Thyroid gland (tissue), 4 donors: Measurements from ENCODE around the gene KIAA1549. TPM values are rescaled to one million over a fixed set of nuclear protein-coding genes. Genes with fewer than 3 reads are reported as not detected.

Experiments used
- DNase-seq, 2 donors: peaks; one replicate each; pipeline ENCODE4 v3.0.0-alpha.2; 2019
- H3K27ac ChIP-seq, 3 donors: fragments of 200-600 bp; sonication (generic); 1 replicate in 2 of 3; 2 replicates in 1 of 3; pipeline ENCODE4 v1.5.1; 2016 to 2019; ENCODE audit warnings: mild to moderate bottlenecking in 1 of 3, moderate library complexity in 1 of 3
- H3K27me3 ChIP-seq: fragments of 200-600 bp; sonication (generic); one replicate; pipeline ENCODE4 v1.5.1; 2019
- H3K36me3 ChIP-seq, 2 donors: fragments of 200-600 bp; sonication (generic); one replicate each; pipeline ENCODE4 v1.5.1; 2016 to 2019
- H3K4me1 ChIP-seq, 2 donors: fragments of 200-600 bp; sonication (generic); one replicate each; pipeline ENCODE4 v1.5.1; 2017 to 2019
- H3K4me3 ChIP-seq, 3 donors: fragments of 200-600 bp; sonication (generic); replicated peaks in 1 of 3; 1 replicate in 2 of 3; 2 replicates in 1 of 3; pipeline ENCODE4 v1.5.1; 2016; ENCODE audit warnings: mild to moderate bottlenecking in 1 of 3
- H3K9me3 ChIP-seq: fragments of 200-600 bp; sonication (generic); one replicate; pipeline ENCODE4 v1.5.1; 2017
- POLR2A ChIP-seq, 2 donors: fragments of 450-650 bp; IDR thresholded peaks; one replicate each; pipeline ENCODE4 v1.6.1; 2017; ENCODE audit warnings: antibody characterized with exemption in 2 of 2, mild to moderate bottlenecking in 2 of 2, moderate library complexity in 1 of 2
- WGBS, 2 donors: methylation state at CpG; one replicate each; pipeline ENCODE4 v1.1.5; 2017; 5-methylcytosine and 5-hydroxymethylcytosine counted together
- intact Hi-C: fragments of 100-400 bp; cut with DNase I; formaldehyde crosslinking; loops from one replicate; pipeline ENCODE4 v1.15.1; 2023
- total RNA-seq, 4 donors: library from RNA; depleted of rRNA; stranded (reverse); fragments of >200 nt; gene quantifications; one replicate each; pipeline ENCODE4 v1.2.3, GENCODE V29; 2016
- TF ChIP-seq, protein P1 (sequence below), 6 experiments: fragments of 200-600 bp in 3 of 6; fragments of 450-650 bp in 3 of 6; sonication (generic) in 3 of 6; IDR thresholded peaks; one replicate each; pipeline ENCODE4 v1.5.1; 2016 to 2019; ENCODE audit warnings: antibody characterized with exemption in 6 of 6, mild to moderate bottlenecking in 2 of 6, inconsistent platforms in 1 of 6, moderate library complexity in 1 of 6

The KIAA1549 gene
- total RNA-seq, 4 donors from 2014 or later: 1.2 to 3.9 (median 2.6) TPM

- Histone ChIP-seq H3K27me3 (no peaks in the 10 kb centered on the region), H3K4me1 (no peaks in the 10 kb centered on the region), H3K36me3 (no peaks in the 10 kb centered on the region), H3K4me3 (no peak overlapping the region), H3K9me3 (no peaks in the 10 kb centered on the region), H3K27ac (no peak overlapping the region)
- no peak for DNase-seq
- TF ChIP-seq POLR2A (IDR thresholded peaks at IDR 0.05): no peak
- TF ChIP-seq, protein P1, sequence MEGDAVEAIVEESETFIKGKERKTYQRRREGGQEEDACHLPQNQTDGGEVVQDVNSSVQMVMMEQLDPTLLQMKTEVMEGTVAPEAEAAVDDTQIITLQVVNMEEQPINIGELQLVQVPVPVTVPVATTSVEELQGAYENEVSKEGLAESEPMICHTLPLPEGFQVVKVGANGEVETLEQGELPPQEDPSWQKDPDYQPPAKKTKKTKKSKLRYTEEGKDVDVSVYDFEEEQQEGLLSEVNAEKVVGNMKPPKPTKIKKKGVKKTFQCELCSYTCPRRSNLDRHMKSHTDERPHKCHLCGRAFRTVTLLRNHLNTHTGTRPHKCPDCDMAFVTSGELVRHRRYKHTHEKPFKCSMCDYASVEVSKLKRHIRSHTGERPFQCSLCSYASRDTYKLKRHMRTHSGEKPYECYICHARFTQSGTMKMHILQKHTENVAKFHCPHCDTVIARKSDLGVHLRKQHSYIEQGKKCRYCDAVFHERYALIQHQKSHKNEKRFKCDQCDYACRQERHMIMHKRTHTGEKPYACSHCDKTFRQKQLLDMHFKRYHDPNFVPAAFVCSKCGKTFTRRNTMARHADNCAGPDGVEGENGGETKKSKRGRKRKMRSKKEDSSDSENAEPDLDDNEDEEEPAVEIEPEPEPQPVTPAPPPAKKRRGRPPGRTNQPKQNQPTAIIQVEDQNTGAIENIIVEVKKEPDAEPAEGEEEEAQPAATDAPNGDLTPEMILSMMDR (IDR thresholded peaks at IDR 0.05): no peak
- intact Hi-C loops: no loop called here
- WGBS, 2 donors: 96 to 98% methylated on average over 14 of the region's 14 CpGs
Measured at GRCh38 chr7:138903859-138904435, 77.2 kb downstream of the KIAA1549 start.

GRCh38 chr7:138903186-138903820, 77.9 kb downstream of the KIAA1549 start:
- Histone ChIP-seq H3K36me3 (no peaks in the 10 kb centered on the region), H3K9me3 (no peaks in the 10 kb centered on the region), H3K4me1 (no peaks in the 10 kb centered on the region), H3K27ac (no peak overlapping the region), H3K4me3 (no peak overlapping the region), H3K27me3 (no peaks in the 10 kb centered on the region)
- no peak for TF ChIP-seq POLR2A (IDR thresholded peaks at IDR 0.05)
- TF ChIP-seq, protein P1 (IDR thresholded peaks at IDR 0.05): no peak
- 89 to 98% methylated on average over 10 of the region's 10 CpGs for WGBS, 2 donors
- DNase-seq: no peak
- intact Hi-C loops: no loop called here

GRCh38 chr7:138902161-138902560, 79.0 kb downstream of the KIAA1549 start:
- intact Hi-C loops: no loop called here
- Histone ChIP-seq H3K4me1 (no peaks in the 10 kb centered on the region), H3K27ac (no peak overlapping the region), H3K9me3 (no peaks in the 10 kb centered on the region), H3K27me3 (no peaks in the 10 kb centered on the region), H3K36me3 (no peaks in the 10 kb centered on the region), H3K4me3 (no peak overlapping the region)
- 86 to 94% methylated on average over 3 of the region's 3 CpGs for WGBS, 2 donors
- no peak for DNase-seq
- TF ChIP-seq, protein P1 (IDR thresholded peaks at IDR 0.05): no peak
- TF ChIP-seq POLR2A (IDR thresholded peaks at IDR 0.05): no peak

- no peak for DNase-seq
- H3K4me3 ChIP-seq: no peak overlapping the region
- H3K9me3 ChIP-seq: no peaks in the 10 kb centered on the region
- H3K27me3 ChIP-seq: no peaks in the 10 kb centered on the region
- 78 to 80% methylated on average over 12 of the region's 12 CpGs for WGBS, 2 donors
- TF ChIP-seq, protein P1 (IDR thresholded peaks at IDR 0.05): no peak
- TF ChIP-seq POLR2A (IDR thresholded peaks at IDR 0.05): no peak
- no peak overlapping the region for H3K27ac ChIP-seq
- H3K36me3 ChIP-seq: no peaks in the 10 kb centered on the region
- H3K4me1 ChIP-seq: no peaks in the 10 kb centered on the region
- intact Hi-C loops: no loop called here
Measured at GRCh38 chr7:138900035-138900828, 81.0 kb downstream of the KIAA1549 start.

- intact Hi-C loops: no loop called here
- H3K27me3 ChIP-seq: no peaks in the 10 kb centered on the region
- H3K4me3 ChIP-seq: no peak overlapping the region
- no peak for TF ChIP-seq POLR2A (IDR thresholded peaks at IDR 0.05)
- TF ChIP-seq, protein P1 (IDR thresholded peaks at IDR 0.05): no peak
- no peak overlapping the region for H3K27ac ChIP-seq
- 75 to 77% methylated on average over 8 of the region's 8 CpGs for WGBS, 2 donors
- no peaks in the 10 kb centered on the region for H3K4me1 ChIP-seq
- H3K9me3 ChIP-seq: no peaks in the 10 kb centered on the region
- no peak for DNase-seq
- no peaks in the 10 kb centered on the region for H3K36me3 ChIP-seq
Measured at GRCh38 chr7:138898802-138899201, 82.4 kb downstream of the KIAA1549 start.
